ENCODE results near the gene GFY.
A peak's percentile ranks its signal among the peaks of the same experiment; 100 is the strongest.

The GFY gene

DNA sequence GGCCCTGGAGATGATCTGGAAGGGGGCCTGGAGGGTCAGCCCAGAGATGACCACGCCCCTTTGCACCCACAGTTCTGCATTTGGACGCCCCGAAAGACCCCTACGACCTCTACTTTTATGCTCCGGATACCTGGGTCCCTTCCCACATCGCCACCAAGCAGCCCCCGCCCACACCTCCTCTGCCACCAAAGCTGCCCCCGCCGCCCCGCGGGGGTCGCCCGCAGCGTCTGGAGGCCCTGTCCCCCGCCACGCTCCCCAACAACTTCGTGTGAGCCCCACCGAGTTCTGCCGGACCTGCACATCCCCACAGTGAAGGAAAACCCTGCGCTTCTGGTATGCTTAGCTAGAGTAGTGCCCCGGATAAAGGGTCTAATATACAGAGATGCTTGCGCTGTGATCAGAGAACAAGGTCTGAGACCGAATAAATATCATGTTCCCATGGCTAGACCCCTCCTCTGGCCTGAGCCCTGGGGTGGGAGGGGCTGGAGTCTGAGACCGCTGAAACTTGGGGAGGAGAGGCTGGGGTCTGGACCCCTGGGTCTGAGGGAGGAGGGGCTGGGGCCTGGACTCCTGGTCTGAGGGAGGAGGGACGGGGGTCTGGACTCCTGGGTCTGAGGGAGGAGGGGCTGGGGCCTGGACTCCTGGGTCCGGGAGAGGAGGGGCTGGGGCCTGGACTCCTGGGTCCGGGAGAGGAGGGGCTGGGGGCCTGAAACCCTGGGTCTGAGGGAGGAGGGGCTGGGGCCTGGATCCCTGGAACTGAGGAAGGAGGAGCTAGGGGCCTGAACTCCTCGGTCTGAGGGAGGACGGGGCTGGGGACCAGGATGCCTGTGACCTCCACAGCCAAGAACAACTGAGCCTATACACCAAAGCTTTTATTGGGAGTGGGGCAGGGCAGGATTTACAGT is 3.6 kb downstream of the GFY start:
- DNase-seq = no peak

DNA sequence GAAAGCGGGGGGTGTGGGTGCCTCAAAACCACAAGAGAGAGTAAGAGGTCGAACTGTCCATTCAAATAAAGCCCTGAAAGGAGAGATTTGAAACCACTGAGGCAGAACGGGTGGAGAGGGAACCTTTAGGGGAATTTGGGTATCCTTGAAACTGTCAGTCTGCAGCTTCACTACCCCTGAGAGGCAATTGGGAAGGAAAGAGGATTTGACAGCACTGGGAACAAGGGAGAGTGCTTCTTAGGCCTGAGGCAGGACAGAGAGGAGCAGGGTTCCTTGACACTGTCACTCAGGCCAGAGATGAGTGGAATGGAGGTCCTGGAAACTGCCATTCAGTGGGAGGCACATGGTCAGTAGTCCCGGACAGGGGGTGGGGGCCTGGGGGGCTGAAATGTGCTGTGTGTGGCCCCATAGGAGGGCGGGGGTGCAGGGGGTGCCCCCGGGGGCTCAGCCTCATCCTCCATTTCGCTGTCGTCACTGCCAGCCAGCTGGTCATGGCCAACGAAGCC is 5.0 kb downstream of the GFY start:
- DNase-seq = no peak

GRCh38 chr19:49430678-49431329 is 5.6 kb downstream of the GFY start:
- peak; percentile 46 for DNase-seq

DNA sequence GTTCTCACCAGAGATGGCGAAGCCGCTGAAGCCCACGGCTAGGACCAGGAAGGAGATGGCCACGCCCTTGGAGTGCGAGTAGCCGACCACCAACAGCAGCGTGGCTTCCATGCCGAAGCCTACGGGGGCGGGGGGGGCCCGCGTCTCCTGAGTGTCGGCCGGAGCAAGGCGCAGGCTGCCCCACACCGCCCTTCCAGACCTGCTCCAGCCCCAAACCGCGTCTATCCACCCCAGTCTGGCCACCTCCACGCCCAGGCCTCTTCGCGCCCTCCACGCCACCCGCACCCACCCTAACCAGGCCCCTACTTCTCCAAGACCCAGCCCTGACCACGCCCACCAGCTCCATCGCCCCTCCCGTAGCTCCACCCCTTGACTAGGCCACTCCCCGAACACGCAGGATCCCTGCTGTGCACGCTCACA is 6.2 kb downstream of the GFY start:
- no peak for DNase-seq

- DNase-seq = no peak
Observed at GRCh38 chr19:49432141-49433073, 7.2 kb downstream of the GFY start.

DNA sequence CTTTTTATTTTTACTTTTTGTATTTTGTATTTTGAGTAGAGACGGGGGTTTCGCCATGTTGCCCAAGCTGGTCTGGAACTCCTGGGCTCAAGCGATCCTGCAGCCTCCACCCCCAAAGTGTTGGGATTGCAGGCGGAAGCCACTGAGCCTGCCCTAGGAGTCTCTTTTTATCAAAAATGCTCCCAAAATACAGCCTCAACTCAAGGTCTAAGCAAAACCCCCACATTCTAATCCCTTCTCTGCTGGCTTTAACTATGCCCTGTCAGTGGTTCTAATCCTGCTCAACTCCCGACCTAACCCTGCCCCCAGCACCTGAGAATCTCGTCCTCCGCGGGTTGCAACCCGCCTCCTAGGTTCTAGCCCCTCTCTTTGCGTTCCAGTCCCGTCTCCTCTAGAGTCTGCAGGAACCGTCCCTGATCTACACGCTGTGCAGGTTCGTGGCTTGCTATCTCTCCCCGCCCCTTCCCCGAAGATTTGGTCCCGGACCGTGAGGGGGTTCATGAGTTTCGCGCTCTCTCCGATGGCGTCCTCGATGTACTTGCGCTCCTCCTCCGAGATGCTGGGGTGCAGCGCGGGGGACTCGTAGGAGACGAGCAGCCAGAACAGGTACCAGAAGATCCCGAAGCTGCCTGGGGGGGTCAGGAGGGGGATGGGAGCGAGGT is 8.2 kb downstream of the GFY start:
- no peak for DNase-seq

- DNase-seq = peak; percentile 18
Observed at GRCh38 chr19:49434907-49435583, 9.9 kb downstream of the GFY start.

DNA sequence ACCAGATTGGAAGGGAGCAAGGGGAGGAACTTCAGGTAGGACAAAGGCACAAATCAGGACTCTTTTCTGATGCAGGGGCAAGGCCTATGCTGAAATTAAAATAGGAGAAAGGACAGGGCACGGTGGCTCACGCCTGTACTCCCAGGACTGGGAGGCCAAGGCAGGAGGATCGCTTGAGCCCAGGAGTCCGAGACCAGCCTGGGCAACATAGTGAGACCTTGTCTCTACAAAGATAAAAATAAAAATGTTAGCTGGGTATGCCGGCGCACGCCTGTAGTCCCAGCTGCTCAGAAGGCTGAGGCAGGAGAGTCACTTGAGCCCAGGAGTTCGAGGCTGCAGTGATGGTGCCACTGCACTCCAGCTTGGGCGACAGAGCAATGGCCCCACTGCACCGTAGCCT is 10.5 kb downstream of the GFY start:
- DNase-seq = no peak

DNA sequence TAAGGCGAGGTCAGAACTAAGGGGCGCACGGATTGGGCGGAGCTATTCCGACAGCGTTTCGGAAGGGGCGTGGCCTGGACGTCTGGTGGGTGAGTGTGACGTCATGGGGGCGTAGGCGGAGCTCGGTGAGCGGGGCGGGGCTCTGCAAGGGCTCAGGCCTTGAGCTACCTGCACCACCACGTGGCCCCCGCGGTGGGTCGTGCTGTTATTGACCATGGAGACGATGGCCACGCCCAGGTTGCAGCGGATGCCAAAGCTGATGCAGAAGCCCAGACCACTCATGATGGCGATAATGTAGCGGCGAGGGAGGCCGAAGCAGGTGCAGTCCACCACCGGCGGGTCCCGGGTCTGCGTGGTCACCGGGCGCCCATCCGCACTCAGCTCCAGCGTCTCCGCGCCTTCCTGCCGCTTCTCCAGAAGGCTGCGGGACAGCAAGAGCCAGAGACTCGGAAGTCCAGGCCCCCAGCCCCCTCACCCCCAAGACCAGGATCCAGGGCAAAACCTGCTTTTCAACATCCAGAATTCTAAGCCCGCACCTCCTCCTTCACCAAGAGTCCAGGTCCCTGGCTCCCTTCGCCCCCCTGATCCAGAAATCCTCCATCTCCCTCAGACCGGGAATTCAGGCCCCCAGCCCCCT is 11.3 kb downstream of the GFY start:
- DNase-seq = peak; percentile 48

DNA sequence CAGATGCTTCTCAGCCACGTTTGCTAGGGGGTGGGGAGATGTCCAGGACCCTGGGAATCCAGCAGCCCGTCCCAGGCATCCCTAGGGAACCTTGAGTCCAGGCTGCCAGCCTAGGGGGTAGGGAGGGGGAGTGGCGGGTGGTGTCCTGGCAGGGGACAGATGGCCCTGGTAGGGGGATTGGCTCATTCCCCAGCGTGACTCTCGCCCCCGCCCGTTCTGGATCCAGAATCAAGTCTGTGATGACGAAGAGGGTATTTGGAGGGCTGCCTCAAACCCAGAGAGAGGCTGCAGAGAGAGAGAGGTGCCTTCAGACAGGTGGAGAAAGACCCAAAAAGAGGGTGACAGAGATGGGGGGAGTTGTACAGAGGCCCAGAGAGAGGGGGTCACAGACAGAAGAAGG is 12.0 kb downstream of the GFY start:
- DNase-seq = no peak

GRCh38 chr19:49438261-49438660 is 13.1 kb downstream of the GFY start:
- DNase-seq = no peak

GRCh38 chr19:49439836-49440235 is 14.6 kb downstream of the GFY start:
- DNase-seq = no peak

DNA sequence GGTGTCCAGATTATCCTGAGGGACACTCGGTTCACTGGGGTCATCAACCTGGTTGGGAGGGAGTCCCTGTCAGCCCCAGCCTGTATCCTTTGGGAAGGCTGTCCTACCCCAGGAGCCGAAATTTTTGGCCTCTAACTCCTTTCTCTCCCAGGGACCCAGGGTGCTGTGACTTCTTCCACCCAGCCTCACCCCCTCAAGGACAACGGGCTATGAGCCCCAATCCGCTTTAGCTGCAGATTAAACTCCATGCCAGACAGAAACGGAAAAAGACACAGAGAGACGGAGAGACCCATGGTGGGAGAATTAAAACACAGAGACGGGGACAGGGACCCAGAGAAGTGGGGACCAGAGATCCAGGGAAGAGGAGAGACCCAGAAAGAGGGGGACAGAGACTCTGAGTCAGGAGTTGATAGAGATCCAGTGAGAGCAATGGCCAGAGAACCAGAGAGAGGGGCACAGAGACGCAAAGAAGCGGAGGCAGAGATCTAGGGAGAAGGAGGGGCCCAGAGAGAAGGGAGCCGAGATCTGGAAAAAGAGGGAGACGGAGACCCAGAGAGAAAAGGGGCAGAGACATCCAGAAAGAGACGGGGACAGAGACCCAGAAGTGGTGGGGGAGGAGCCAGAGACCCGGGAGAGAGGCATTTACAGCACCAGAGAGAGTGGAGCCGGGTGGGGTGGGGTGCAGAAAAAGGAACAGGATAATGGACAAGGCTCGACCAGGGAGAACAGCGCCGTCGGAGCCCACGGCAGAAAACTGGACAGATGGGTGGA is 15.4 kb downstream of the GFY start:
- no peak for DNase-seq

DNA sequence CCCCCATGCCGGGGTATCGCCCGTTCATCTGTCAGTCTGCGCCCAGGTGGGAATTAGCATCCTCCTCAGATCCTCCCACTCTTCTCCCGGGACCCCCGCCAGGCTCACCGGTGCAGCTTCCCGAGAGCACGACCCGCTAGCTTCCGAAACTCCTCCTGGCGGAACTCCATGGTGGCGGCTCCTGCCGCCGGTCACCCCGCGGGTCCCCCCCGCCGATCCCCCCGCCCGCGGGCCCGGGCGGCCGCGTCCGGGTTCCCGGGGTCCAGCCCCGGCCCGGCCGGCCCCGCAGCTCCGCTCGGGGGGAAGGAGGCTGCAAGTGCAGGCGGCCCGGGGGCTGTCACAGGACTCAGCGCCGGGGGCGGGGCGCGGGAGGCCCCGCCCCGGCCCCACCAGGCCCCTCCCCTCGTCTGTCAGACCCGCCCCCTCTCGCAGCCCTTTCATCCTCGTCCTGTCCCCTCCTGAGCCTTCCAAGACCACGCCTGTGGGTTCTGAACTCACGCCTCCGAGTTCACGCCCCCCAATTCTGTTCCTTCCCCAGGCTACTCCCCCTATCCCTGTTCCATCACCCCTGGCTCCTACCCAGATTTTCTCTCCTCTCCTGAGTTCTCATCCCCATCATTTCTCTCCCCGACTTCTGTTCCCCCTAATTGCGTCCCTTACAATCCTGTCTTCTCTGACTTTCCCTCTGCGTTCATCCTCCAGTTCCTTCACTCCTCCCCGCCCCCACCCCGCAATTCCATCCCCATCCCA is 16.2 kb downstream of the GFY start, which contains the start of gene SLC17A7:
Gene SLC17A7 (minus strand): TSS at position 318 of the 750 bp plus-strand sequence. CDS start 148 bp downstream, at position 170.
- DNase-seq = peak; percentile 22

GRCh38 chr19:49441960-49442350 is 16.8 kb downstream of the GFY start:
- no peak for DNase-seq

GRCh38 chr19:49442354-49442753 is 17.2 kb downstream of the GFY start:
- peak; percentile 16 for DNase-seq

DNA sequence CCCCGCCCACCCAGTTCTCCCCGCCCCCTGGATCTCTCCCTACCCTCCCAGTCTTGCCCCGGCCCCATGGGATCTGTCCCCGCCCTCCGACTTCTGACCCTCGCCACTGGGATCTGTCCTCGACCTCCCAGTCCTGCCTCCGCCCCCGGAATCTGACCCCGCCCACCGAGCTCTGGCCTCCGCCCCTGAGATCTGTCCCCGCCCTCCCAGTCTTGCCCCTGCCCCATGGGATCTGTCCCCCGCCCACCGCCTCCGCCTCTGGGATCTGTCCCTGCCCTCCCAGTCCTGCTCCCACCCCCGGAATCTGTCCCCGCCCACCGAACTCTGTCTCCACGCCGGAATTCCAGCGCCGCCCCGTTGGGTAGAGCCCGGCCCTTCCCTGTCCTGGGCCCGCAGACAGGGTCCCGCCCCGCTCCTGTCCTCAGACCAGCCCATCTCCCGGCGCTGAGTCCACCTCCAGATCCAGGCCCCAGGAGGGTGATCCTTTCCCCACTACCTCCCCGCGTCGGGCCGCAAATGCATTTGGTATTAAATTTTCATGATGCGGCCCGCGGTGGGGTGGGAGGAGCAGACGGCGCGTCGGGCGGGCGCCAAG is 17.7 kb downstream of the GFY start:
- peak; percentile 66 for DNase-seq

DNA sequence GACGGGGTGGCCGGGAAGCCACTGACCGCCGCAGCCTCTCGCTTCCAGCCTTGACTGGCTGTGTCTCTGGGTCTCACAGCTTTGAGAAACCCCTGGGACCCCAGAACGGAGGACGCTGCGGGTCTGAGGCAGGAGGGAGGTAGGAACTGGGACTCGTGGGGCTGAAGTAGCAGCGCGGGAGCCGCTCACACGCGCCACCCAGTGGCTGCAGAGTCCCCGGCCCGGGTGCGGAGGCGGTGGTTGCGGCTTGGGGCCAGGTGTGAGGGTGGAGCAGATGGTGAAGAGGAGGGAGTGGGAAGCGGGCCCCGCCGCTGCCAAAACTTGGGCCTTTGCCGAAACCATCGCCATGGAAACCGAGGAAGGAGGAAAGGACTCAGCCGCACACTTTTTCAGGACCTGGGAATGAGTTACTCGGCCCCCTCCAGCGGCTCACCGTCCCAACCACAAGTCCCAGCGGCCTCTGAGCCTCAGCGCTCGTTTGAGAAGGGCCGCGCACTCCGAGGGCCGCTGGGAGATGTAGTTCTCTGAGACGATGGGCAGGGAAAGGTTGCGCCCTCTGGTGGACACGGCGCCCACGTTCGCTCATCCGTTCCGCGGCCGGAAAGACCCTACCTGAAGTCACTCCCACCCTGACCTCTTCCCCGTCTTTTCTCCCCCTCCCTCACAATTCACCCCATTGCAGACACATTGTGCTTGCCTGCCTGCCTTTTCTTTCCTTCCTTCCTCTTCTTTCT is 18.3 kb downstream of the GFY start:
- peak; percentile 95 for DNase-seq

Measured in hematopoietic multipotent progenitor cell treated with erythropoietin and hydrocortisone succinate and interleukin-3 and kit ligand, for 8 days (in vitro differentiated cells).